DOHH2 (cell line): Measurements from ENCODE around the gene BET1L.

Experiments
- EZH2phosphoT487 ChIP-seq: fragments of 200-600 bp; sonication (generic); IDR thresholded peaks from 2 replicates; pipeline ENCODE4 v1.6.1; 2017; ENCODE audit warnings: borderline replicate concordance, mild to moderate bottlenecking, antibody characterized with exemption, low read length, moderate library complexity, mixed read lengths
- TF ChIP-seq, protein P1 (sequence below): fragments of 200-600 bp; sonication (generic); IDR thresholded peaks from one replicate; pipeline ENCODE4 v1.5.1; 2014; ENCODE audit warnings: antibody characterized with exemption, mild to moderate bottlenecking, low read depth, low read length; ENCODE audit not compliant: poor library complexity, severe bottlenecking

DNA sequence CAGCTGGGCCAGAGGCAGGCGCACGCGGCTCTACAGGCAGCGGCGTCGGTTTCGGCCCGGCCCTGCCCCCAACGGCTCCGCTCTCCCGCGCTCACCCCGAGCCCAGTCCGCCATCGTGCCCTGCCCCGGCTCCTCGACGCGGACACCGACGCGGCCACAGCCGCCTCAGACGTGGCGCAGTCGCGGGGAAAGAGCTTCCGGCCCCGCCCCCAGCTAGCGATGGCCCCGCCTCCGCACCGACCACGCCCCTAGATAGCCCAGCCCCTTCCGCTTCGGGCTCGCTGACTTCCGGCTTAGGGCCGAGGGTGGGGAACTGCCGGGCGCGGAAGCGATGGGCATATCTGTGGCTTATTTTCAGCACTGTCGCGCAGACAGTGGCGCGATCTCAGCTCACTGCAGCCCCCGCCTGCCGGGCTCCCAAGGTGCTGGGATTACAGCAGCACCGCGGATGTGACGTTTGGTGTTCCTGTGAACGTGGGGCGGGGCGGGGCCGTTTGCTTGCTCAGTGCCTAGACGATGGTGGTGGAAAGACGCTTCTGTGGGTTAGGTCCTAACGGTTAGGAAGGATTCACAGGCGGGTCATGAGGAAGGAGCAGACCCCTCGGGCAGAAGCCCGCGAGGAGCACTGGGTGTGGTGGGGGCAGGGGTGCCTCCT lies at the start of gene BET1L, which contains the start of gene RIC8A:
- TF ChIP-seq, protein P1, sequence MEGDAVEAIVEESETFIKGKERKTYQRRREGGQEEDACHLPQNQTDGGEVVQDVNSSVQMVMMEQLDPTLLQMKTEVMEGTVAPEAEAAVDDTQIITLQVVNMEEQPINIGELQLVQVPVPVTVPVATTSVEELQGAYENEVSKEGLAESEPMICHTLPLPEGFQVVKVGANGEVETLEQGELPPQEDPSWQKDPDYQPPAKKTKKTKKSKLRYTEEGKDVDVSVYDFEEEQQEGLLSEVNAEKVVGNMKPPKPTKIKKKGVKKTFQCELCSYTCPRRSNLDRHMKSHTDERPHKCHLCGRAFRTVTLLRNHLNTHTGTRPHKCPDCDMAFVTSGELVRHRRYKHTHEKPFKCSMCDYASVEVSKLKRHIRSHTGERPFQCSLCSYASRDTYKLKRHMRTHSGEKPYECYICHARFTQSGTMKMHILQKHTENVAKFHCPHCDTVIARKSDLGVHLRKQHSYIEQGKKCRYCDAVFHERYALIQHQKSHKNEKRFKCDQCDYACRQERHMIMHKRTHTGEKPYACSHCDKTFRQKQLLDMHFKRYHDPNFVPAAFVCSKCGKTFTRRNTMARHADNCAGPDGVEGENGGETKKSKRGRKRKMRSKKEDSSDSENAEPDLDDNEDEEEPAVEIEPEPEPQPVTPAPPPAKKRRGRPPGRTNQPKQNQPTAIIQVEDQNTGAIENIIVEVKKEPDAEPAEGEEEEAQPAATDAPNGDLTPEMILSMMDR, result no peak
- no peak for TF ChIP-seq EZH2phosphoT487
